ENCODE measurements around the gene SMAP2. TPM values are rescaled to one million over a fixed set of nuclear protein-coding genes. Genes with fewer than 3 reads are reported as not detected.

Gene SMAP2
- total and polyA plus RNA-seq, 11 donors: 8.9 to 44.4 (median 12.9) TPM

- intact Hi-C loops (cut with DNase I): no loop called here
- Histone ChIP-seq H3K4me3 (peak overlapping the region in 1 of 12 donors; percentile 33), H3K27ac (peak overlapping the region in 2 of 12 donors; percentile 19 to 99), H3K9me3 (no peaks in the 10 kb centered on the region), H3K27me3 (no peaks in the 10 kb centered on the region), H3K36me3 (peaks cover 0 to 15% (median 0%) of the 10 kb centered on the region in 9 donors), H3K4me1 (peaks cover 0 to 99% (median 25%) of the 10 kb centered on the region in 12 donors)
- ATAC-seq (no peak), DNase-seq (no peak)
- 94 to 98% (median 96%) methylated on average over 4 of the region's 4 CpGs for WGBS, 4 donors
- TF ChIP-seq CTCF (IDR thresholded peaks at IDR 0.05): no peak
These were observed 7.3 kb downstream of the SMAP2 start for GRCh38 chr1:40380817-40381216.

GRCh38 chr1:40381268-40382107 lies 8.0 kb downstream of the SMAP2 start:
- H3K9me3 ChIP-seq: no peaks in the 10 kb centered on the region
- ATAC-seq (peak in 1 of 4 donors; percentile 30), DNase-seq (no peak)
- H3K4me3 ChIP-seq: peak overlapping the region in 1 of 12 donors; percentile 33
- no peaks in the 10 kb centered on the region for H3K27me3 ChIP-seq
- 77 to 90% (median 85%) methylated on average over 7 of the region's 7 CpGs for WGBS, 4 donors
- H3K36me3 ChIP-seq: peaks cover 0 to 15% (median 0%) of the 10 kb centered on the region in 9 donors
- intact Hi-C loops (cut with DNase I): no loop called here
- peaks cover 0 to 100% (median 32%) of the 10 kb centered on the region in 12 donors for H3K4me1 ChIP-seq
- no peak for TF ChIP-seq POLR2A (IDR thresholded peaks at IDR 0.05)
- no peak for TF ChIP-seq CTCF (IDR thresholded peaks at IDR 0.05)
- peak overlapping the region in 1 of 12 donors; percentile 99 for H3K27ac ChIP-seq

DNA sequence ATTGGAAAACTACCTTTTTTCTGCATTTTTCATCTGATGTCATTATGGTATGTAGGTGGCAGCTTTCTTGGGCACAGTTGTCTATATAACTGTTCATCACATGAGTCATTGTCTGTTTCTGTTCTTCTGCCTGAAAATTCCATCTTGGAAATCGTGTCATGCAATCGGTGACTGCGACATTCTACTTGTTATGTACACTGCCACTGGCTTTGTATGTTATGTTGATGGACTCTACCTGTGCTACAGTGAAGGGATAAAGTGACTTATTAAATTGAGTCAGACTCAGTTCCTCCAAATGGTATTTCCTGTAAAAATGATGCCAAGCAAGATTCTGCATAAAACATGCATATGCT lies 8.6 kb downstream of the SMAP2 start:
- DNase-seq (no peak), ATAC-seq (no peak)
- Histone ChIP-seq H3K36me3 (peaks cover 0 to 15% (median 0%) of the 10 kb centered on the region in 9 donors), H3K27ac (peak overlapping the region in 1 of 12 donors; percentile 99), H3K4me3 (peak overlapping the region in 1 of 12 donors; percentile 33), H3K27me3 (no peaks in the 10 kb centered on the region), H3K9me3 (no peaks in the 10 kb centered on the region), H3K4me1 (peaks cover 0 to 100% (median 37%) of the 10 kb centered on the region in 12 donors)
- intact Hi-C loops (cut with DNase I): no loop called here
- TF ChIP-seq CTCF (IDR thresholded peaks at IDR 0.05) (no peak), POLR2A (IDR thresholded peaks at IDR 0.05) (no peak)
- WGBS, 4 donors: 88 to 95% (median 92%) methylated on average over 3 of the region's 3 CpGs

DNA sequence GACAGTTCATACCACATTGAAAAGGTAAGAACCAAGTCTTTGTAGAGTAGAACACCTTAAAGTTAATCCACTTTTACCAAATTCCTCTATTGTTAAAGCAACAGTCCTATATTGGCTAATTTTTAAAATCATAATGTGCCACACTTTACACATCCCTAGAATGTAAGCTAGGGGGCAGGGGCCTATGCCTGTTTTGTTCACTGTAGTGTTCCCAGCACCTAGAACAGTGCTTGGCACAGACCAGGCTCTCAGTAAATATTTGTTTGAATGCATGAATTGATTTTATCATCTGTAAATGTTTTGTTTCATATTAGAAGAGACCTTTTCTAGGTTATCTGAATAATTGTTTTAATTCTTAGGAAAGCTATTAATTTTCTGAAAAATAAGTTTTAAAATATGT lies 9.1 kb downstream of the SMAP2 start:
- Histone ChIP-seq H3K27ac (peak overlapping the region in 3 of 12 donors; percentile 65 to 99 (median 88)), H3K9me3 (no peaks in the 10 kb centered on the region), H3K4me3 (peak overlapping the region in 1 of 12 donors; percentile 33), H3K27me3 (no peaks in the 10 kb centered on the region), H3K4me1 (peaks cover 0 to 100% (median 41%) of the 10 kb centered on the region in 12 donors), H3K36me3 (peaks cover 0 to 15% (median 0%) of the 10 kb centered on the region in 9 donors)
- DNase-seq: no peak
- TF ChIP-seq POLR2A (IDR thresholded peaks at IDR 0.05) (no peak), CTCF (IDR thresholded peaks at IDR 0.05) (no peak)
- intact Hi-C loops (cut with DNase I): no loop called here
- ATAC-seq: no peak

Measured in heart left ventricle (tissue), 16 donors.